RWPE2 (cell line): ENCODE data around the gene SAMMSON.

Source experiments
- ATAC-seq: fragments of 200-7000 bp; cut with Tn5 transposase; 3 replicates; pipeline ENCODE4 v1.9.1; 2021; ENCODE audit warnings: low read depth
- DNase-seq: peaks from one replicate; pipeline ENCODE4 v3.0.0-alpha.2; 2020; ENCODE audit warnings: low spot score
- H3K27ac ChIP-seq: fragments of 450-650 bp; 2 replicates; pipeline ENCODE4 v1.5.1; 2017; ENCODE audit warnings: mild to moderate bottlenecking; ENCODE audit not compliant: poor library complexity, severe bottlenecking
- H3K27me3 ChIP-seq: fragments of 250-450 bp; sonication (Bioruptor Pico); 2 replicates; pipeline ENCODE4 v1.5.1; 2021; ENCODE audit warnings: mild to moderate bottlenecking, moderate library complexity; ENCODE audit not compliant: insufficient read depth, poor library complexity, severe bottlenecking
- H3K36me3 ChIP-seq: fragments of 250-450 bp; sonication (Bioruptor Pico); 2 replicates; pipeline ENCODE4 v1.5.1; 2020; ENCODE audit warnings: low read depth, mild to moderate bottlenecking, moderate library complexity
- H3K4me1 ChIP-seq: fragments of 250-450 bp; sonication (Bioruptor Pico); 2 replicates; pipeline ENCODE4 v1.5.1; 2021; ENCODE audit warnings: mild to moderate bottlenecking, moderate library complexity; ENCODE audit not compliant: insufficient read depth, poor library complexity, severe bottlenecking
- H3K4me3 ChIP-seq: fragments of 250-450 bp; sonication (Bioruptor Pico); 2 replicates; pipeline ENCODE4 v1.5.1; 2021; ENCODE audit warnings: mild to moderate bottlenecking, moderate library complexity; ENCODE audit not compliant: severe bottlenecking
- H3K9me3 ChIP-seq: fragments of 250-450 bp; sonication (Bioruptor Pico); 2 replicates; pipeline ENCODE4 v1.5.1; 2021; ENCODE audit warnings: mild to moderate bottlenecking, moderate library complexity; ENCODE audit not compliant: severe bottlenecking
- TF ChIP-seq, protein P1 (sequence below): fragments of 450-650 bp; IDR thresholded peaks from one replicate; pipeline ENCODE4 v1.5.1; 2017; ENCODE audit warnings: mild to moderate bottlenecking, moderate library complexity; ENCODE audit not compliant: poor library complexity, severe bottlenecking

SAMMSON gene

DNA sequence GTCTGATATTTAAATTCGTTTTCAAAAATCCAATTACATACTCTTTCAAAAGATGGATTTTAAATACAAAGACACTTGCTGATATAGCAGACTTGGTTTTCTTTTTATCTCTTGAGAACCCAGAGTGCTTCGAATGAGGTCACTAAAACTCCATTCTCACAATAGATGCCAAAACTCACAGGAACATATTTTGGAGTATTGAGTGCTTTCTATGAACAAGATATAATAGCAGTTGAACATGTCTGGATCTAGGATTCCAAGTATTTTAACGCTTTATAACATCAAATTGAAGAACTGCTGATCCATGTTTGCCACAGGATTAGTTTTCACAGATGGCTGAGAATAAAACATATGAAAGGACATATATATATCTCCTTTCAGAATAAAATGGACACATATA lies 113.2 kb downstream of the SAMMSON start:
- TF ChIP-seq, protein P1, sequence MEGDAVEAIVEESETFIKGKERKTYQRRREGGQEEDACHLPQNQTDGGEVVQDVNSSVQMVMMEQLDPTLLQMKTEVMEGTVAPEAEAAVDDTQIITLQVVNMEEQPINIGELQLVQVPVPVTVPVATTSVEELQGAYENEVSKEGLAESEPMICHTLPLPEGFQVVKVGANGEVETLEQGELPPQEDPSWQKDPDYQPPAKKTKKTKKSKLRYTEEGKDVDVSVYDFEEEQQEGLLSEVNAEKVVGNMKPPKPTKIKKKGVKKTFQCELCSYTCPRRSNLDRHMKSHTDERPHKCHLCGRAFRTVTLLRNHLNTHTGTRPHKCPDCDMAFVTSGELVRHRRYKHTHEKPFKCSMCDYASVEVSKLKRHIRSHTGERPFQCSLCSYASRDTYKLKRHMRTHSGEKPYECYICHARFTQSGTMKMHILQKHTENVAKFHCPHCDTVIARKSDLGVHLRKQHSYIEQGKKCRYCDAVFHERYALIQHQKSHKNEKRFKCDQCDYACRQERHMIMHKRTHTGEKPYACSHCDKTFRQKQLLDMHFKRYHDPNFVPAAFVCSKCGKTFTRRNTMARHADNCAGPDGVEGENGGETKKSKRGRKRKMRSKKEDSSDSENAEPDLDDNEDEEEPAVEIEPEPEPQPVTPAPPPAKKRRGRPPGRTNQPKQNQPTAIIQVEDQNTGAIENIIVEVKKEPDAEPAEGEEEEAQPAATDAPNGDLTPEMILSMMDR: no peak
- no peaks in the 10 kb centered on the region for H3K36me3 ChIP-seq
- no peak overlapping the region for H3K27ac ChIP-seq

DNA sequence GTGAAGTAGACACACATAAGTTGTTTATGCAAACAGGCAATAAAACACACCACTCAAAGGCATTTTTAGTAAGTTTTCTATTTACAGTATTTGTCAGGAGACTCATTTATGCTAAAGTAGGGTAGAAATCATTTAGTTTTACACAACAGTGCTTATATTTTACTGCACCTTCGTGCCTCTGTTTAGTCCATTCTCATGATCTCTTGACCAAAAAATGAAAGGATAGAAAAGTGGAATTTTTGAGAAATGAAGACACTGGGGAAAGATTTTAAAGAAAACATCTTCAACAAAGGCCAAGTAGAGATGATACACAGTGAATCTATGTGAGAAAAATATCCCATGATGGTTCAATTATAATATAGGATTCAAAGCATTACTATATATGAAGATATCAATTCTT lies 114.9 kb downstream of the SAMMSON start:
- H3K27me3 ChIP-seq: peaks cover 22% of the 10 kb centered on the region
- H3K9me3 ChIP-seq: no peaks in the 10 kb centered on the region
- no peak overlapping the region for H3K4me3 ChIP-seq
- H3K36me3 ChIP-seq: no peaks in the 10 kb centered on the region
- no peak overlapping the region for H3K27ac ChIP-seq
- no peak for ATAC-seq
- no peaks in the 10 kb centered on the region for H3K4me1 ChIP-seq
- TF ChIP-seq, protein P1: no peak
- DNase-seq: no peak

More for the DNA sequence above, 113.2 kb downstream of the SAMMSON start:
- ATAC-seq (no peak), DNase-seq (no peak)
- Histone ChIP-seq H3K4me1 (no peaks in the 10 kb centered on the region), H3K27me3 (peaks cover 22% of the 10 kb centered on the region), H3K4me3 (no peak overlapping the region), H3K9me3 (no peaks in the 10 kb centered on the region)

DNA sequence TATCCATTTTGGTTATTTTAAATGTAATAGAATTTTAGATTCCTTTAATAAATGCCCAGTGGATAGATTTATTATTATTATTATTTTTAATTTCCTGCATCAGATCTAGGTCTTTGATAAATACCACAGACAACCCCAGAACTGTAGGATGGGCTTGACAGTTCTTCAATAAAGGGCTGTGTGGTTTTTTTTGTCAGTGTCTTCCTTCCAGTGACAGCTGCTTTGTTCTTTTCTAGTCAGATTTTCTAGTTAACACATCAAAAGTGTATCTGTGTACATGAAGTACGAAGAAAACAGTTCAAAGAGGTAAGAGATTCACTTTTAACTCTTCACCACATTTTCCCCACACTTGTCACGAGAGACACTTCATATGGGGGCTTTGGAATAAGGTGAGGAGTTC lies 120.3 kb downstream of the SAMMSON start:
- ATAC-seq (no peak), DNase-seq (no peak)
- Histone ChIP-seq H3K36me3 (no peaks in the 10 kb centered on the region), H3K4me1 (no peaks in the 10 kb centered on the region), H3K27ac (no peak overlapping the region), H3K9me3 (no peaks in the 10 kb centered on the region), H3K27me3 (peaks cover 3% of the 10 kb centered on the region), H3K4me3 (no peak overlapping the region)
- TF ChIP-seq, protein P1: no peak
